Smooth muscle cell (in vitro differentiated cells): Measurements from ENCODE around the gene POLR1D. TPM values are rescaled to one million over a fixed set of nuclear protein-coding genes. Genes with fewer than 3 reads are reported as not detected.
A peak's percentile ranks its signal among the peaks of the same experiment; 100 is the strongest.

Experiments used
- DNase-seq: peaks from one replicate; lab custom pipeline; 2025; ENCODE audit not compliant: unreplicated experiment; lab: John Stamatoyannopoulos, UW
- H2AFZ ChIP-seq: fragments of 200-600 bp; sonication (generic); 2 replicates; pipeline ENCODE4 v1.6.0; 2016; ENCODE audit warnings: antibody characterized with exemption, low read depth, mild to moderate bottlenecking
- H3F3A ChIP-seq: fragments of 200-600 bp; sonication (generic); 2 replicates; pipeline ENCODE4 v1.6.0; 2017; ENCODE audit warnings: antibody characterized with exemption, low read depth
- H3K27ac ChIP-seq: fragments of 200-600 bp; sonication (generic); 2 replicates; pipeline ENCODE4 v1.5.1; 2016; ENCODE audit warnings: low read depth, mild to moderate bottlenecking
- H3K27me3 ChIP-seq: fragments of 200-600 bp; sonication (generic); 2 replicates; pipeline ENCODE4 v1.6.1; 2016; ENCODE audit warnings: low read depth, mild to moderate bottlenecking
- H3K36me3 ChIP-seq: fragments of 200-600 bp; sonication (generic); 2 replicates; pipeline ENCODE4 v1.5.1; 2016; ENCODE audit warnings: low read depth
- H3K4me1 ChIP-seq: fragments of 200-600 bp; sonication (generic); 2 replicates; pipeline ENCODE4 v1.5.1; 2016; ENCODE audit warnings: low read depth
- H3K4me2 ChIP-seq: fragments of 200-600 bp; sonication (generic); 2 replicates; pipeline ENCODE4 v1.6.0; 2016; ENCODE audit warnings: mild to moderate bottlenecking
- H3K4me3 ChIP-seq: fragments of 200-600 bp; sonication (generic); 2 replicates; pipeline ENCODE4 v1.5.1; 2016; ENCODE audit warnings: mild to moderate bottlenecking
- H3K79me2 ChIP-seq: fragments of 200-600 bp; sonication (generic); 2 replicates; pipeline ENCODE4 v1.6.0; 2016; ENCODE audit warnings: low read depth, mild to moderate bottlenecking
- H3K9ac ChIP-seq: fragments of 200-600 bp; sonication (generic); 2 replicates; pipeline ENCODE4 v1.6.0; 2016; ENCODE audit warnings: low read depth
- H3K9me3 ChIP-seq: fragments of 200-600 bp; sonication (generic); replicated peaks from 2 replicates; pipeline ENCODE4 v1.5.1; 2016; ENCODE audit warnings: low read depth
- H4K20me1 ChIP-seq: fragments of 200-600 bp; sonication (generic); 2 replicates; pipeline ENCODE4 v1.6.0; 2016; ENCODE audit warnings: low read depth
- CTCF ChIP-seq: fragments of 200-600 bp; sonication (generic); IDR thresholded peaks from 2 replicates; pipeline ENCODE4 v1.5.1; 2017; ENCODE audit warnings: borderline replicate concordance, mild to moderate bottlenecking, antibody characterized with exemption; ENCODE audit not compliant: insufficient read depth, poor library complexity, severe bottlenecking
- WGBS: methylation state at CpG from one replicate; pipeline ENCODE4 v1.1.7; 2016; ENCODE audit warnings: low lambda C conversion rate; 5-methylcytosine and 5-hydroxymethylcytosine counted together
- polyA plus RNA-seq: library from polyadenylated mRNA; unstranded; fragments of >200 nt; fragmentation: Nextera tagmentation; extraction: Ambion mirVana; gene quantifications from 2 replicates; pipeline ENCODE4 v1.2.1, GENCODE V29; 2016
- total RNA-seq: library from RNA; depleted of rRNA; stranded (reverse); fragments of >200 nt; gene quantifications from 2 replicates; pipeline ENCODE4 v1.2.3, GENCODE V29; 2014

POLR1D gene
- total and polyA plus RNA-seq, 2 experiments from 2014 or later, result 45.7 to 102 TPM

GRCh38 chr13:27639186-27639585 is 17.5 kb downstream of the POLR1D start:
- no peak for DNase-seq
- Histone ChIP-seq H3F3A (no peaks in the 10 kb centered on the region), H3K36me3 (no peaks in the 10 kb centered on the region), H3K9ac (no peak overlapping the region), H3K27ac (peak overlapping the region; percentile 2), H3K9me3 (no peaks in the 10 kb centered on the region), H2AFZ (no peak overlapping the region), H3K79me2 (peaks cover 45% of the 10 kb centered on the region), H3K4me3 (no peak overlapping the region), H3K27me3 (no peaks in the 10 kb centered on the region), H3K4me1 (peaks cover 10% of the 10 kb centered on the region), H3K4me2 (no peak overlapping the region), H4K20me1 (peaks cover 79% of the 10 kb centered on the region)
- TF ChIP-seq CTCF, result no peak

DNA sequence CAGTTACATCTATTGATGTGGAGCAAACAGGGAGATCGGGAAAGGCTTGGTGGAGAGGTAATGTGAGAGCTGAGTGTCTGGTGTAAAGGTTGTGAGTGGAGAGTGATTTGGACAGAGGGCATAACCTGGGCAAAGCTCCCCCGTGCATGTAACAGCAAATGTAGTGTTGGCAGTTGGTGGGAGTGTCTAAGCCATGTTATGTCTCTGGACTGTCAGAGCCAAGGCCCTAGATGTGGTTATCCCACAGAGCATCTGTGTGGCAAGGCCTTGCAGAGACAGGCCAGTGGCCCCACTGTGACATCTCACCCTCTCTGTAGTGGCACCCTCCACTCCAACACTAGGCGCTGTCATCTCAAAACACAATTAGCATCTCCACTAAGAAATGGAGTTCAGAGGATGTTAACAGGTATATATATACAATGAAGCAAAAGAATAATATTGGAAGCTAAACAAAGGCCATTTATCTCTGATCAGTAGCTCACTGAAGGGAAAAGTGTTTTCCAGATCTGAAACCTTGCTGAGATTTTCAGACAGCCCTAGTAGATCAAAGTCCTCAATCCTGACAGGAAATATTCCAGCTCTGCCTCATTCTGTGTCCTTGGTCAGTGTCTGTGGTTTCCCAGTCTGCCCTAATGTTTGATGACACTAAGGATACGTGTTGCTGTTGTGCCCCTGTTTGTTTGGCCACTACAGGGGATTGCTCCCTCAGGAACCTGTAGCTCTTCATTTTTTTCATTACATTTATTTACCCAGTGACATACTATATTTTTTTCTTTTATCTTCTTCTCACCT is 20.2 kb downstream of the POLR1D start:
- no peak for DNase-seq
- Histone ChIP-seq H3K4me2 (no peak overlapping the region), H3K27ac (peak overlapping the region; percentile 29), H2AFZ (no peak overlapping the region), H3K9ac (no peak overlapping the region), H3K36me3 (no peaks in the 10 kb centered on the region), H3K27me3 (no peaks in the 10 kb centered on the region), H3K4me1 (peaks cover 10% of the 10 kb centered on the region), H3K4me3 (no peak overlapping the region), H3K9me3 (no peaks in the 10 kb centered on the region), H3F3A (no peaks in the 10 kb centered on the region), H3K79me2 (peaks cover 42% of the 10 kb centered on the region), H4K20me1 (peaks cover 70% of the 10 kb centered on the region)
- TF ChIP-seq CTCF, result no peak
- 83% methylated on average over 4 of the region's 4 CpGs for WGBS

DNA sequence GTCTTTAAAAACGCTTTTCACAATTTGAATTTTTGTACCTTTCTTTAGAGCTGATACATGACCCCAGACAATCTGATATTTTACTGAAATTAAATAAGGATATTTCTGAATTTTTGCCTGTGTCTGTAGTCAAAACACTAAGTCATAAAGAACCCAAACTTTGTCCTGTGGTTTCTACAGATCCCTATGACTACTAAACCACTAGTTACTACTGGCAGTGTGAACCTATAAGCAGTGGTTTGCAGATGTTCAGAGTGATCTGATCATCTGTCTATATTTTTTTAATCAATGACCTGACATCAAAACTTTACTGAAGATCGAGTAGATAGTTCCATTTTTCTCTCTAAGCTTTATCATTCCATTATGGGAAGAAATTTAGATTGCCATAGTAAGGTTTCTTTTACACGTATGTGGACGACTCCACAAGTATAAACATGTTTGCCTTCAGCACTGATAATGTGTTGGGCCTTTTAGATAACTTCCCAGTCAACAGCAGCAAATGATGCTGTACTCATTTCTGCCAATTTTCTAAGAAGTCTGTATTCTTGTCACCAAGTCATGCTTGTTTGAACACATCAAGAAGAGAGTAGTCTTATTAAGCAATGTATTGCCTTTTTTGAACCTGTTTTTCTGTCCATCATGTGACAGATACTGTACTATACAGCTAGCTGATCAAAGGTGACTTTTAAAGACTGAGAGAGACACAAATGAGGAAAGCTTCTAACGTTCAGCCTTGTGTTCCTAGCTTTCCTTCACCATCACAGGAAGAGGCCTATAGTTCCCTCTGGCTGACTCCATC is 21.8 kb downstream of the POLR1D start:
- Histone ChIP-seq H3K36me3 (peaks cover under 1% of the 10 kb centered on the region), H3K27ac (peak overlapping the region; percentile 29), H3K27me3 (no peaks in the 10 kb centered on the region), H3K4me1 (peaks cover 4% of the 10 kb centered on the region), H3F3A (no peaks in the 10 kb centered on the region), H3K4me3 (no peak overlapping the region), H3K79me2 (peaks cover 42% of the 10 kb centered on the region), H3K9ac (no peak overlapping the region), H3K9me3 (no peaks in the 10 kb centered on the region), H2AFZ (no peak overlapping the region), H4K20me1 (peaks cover 53% of the 10 kb centered on the region), H3K4me2 (peak overlapping the region; percentile 23)
- no peak for TF ChIP-seq CTCF
- DNase-seq, result no peak
- 75% methylated on average over 5 of the region's 5 CpGs for WGBS
